OCI-LY3 (cell line): Measurements from ENCODE around the gene SVIP.

Experiments used
- H2AFZ ChIP-seq: fragments of 200-600, 300-600 bp; shearing (Covaris generic); 2 replicates; pipeline ENCODE4 v1.6.0; 2014; ENCODE audit warnings: antibody characterized with exemption, low read depth, low read length
- H3K27ac ChIP-seq: fragments of 200-600, 300-600 bp; sonication (generic); 2 replicates; pipeline ENCODE4 v1.5.1; 2014; ENCODE audit warnings: mild to moderate bottlenecking, low read length, moderate library complexity, mixed read lengths
- H3K27me3 ChIP-seq: fragments of 200-600, 300-600 bp; sonication (generic); 2 replicates; pipeline ENCODE4 v1.6.1; 2014; ENCODE audit warnings: low read depth, low read length, mixed read lengths
- H3K36me3 ChIP-seq: fragments of 200-600, 300-600 bp; sonication (generic); replicated peaks from 2 replicates; pipeline ENCODE3; 2014; ENCODE audit warnings: low read depth, low read length, mixed read lengths
- H3K4me1 ChIP-seq: fragments of 300-600, 200-600 bp; sonication (generic); 2 replicates; pipeline ENCODE4 v1.6.1; 2014; ENCODE audit warnings: low read length, mixed read lengths
- H3K4me2 ChIP-seq: fragments of 200-600, 300-600 bp; sonication (generic); 2 replicates; pipeline ENCODE4 v1.6.1; 2014; ENCODE audit warnings: low read length, mixed read lengths
- H3K4me3 ChIP-seq: fragments of 300-600, 200-600 bp; sonication (generic); 2 replicates; pipeline ENCODE4 v1.5.1; 2014; ENCODE audit warnings: antibody characterized with exemption, mild to moderate bottlenecking, low read length, moderate library complexity
- H3K79me2 ChIP-seq: fragments of 300-600, 200-600 bp; shearing (Covaris generic); 2 replicates; pipeline ENCODE4 v1.6.1; 2014; ENCODE audit warnings: mild to moderate bottlenecking, low read length, mixed read lengths
- H3K9ac ChIP-seq: fragments of 300-600, 200-600 bp; shearing (Covaris generic); 2 replicates; pipeline ENCODE4 v1.6.0; 2014; ENCODE audit warnings: mild to moderate bottlenecking, low read length, moderate library complexity
- H3K9me3 ChIP-seq: fragments of 200-600, 300-600 bp; shearing (Covaris generic); 2 replicates; pipeline ENCODE4 v1.6.1; 2014; ENCODE audit warnings: low read length, mixed read lengths; ENCODE audit not compliant: insufficient read depth
- H4K20me1 ChIP-seq: fragments of 200-600, 300-600 bp; sonication (generic); 2 replicates; pipeline ENCODE4 v1.6.1; 2016; ENCODE audit warnings: low read length, mixed read lengths; ENCODE audit not compliant: insufficient read depth
- CTCF ChIP-seq: fragments of 200-600, 300-600 bp; sonication (generic); IDR thresholded peaks from 2 replicates; pipeline ENCODE4 v1.5.1; 2014; ENCODE audit warnings: antibody characterized with exemption, low read length, low read depth
- EZH2phosphoT487 ChIP-seq: fragments of 200-600 bp; shearing (Covaris generic); IDR thresholded peaks from 2 replicates; pipeline ENCODE4 v1.6.1; 2018; ENCODE audit warnings: antibody characterized with exemption, mixed run types, low read depth

Gene SVIP

GRCh38 chr11:22869325-22869724, 39.7 kb upstream of the SVIP start:
- Histone ChIP-seq H3K36me3 (no peaks in the 10 kb centered on the region), H3K4me1 (no peaks in the 10 kb centered on the region), H3K79me2 (no peaks in the 10 kb centered on the region), H3K27me3 (no peaks in the 10 kb centered on the region), H2AFZ (no peak overlapping the region), H3K27ac (no peak overlapping the region), H4K20me1 (no peaks in the 10 kb centered on the region), H3K9ac (no peak overlapping the region), H3K4me3 (no peak overlapping the region), H3K4me2 (no peak overlapping the region), H3K9me3 (no peaks in the 10 kb centered on the region)
- TF ChIP-seq EZH2phosphoT487, result no peak
- TF ChIP-seq CTCF, result no peak

- no peaks in the 10 kb centered on the region for H3K9me3 ChIP-seq
- no peaks in the 10 kb centered on the region for H3K4me1 ChIP-seq
- no peaks in the 10 kb centered on the region for H3K27me3 ChIP-seq
- H4K20me1 ChIP-seq, result no peaks in the 10 kb centered on the region
- no peak within 1 kb of the TSS for H3K27ac ChIP-seq
- no peak within 1 kb of the TSS for H3K9ac ChIP-seq
- H3K36me3 ChIP-seq, result no peaks in the 10 kb centered on the region
- no peak for TF ChIP-seq EZH2phosphoT487
- TF ChIP-seq CTCF, result no peak
- H3K79me2 ChIP-seq, result no peaks in the 10 kb centered on the region
- no peak within 1 kb of the TSS for H3K4me3 ChIP-seq
- no peak within 1 kb of the TSS for H3K4me2 ChIP-seq
- H2AFZ ChIP-seq, result no peak within 1 kb of the TSS
Observed at GRCh38 chr11:22860241-22860640, 30.6 kb upstream of the SVIP start, which contains the start of gene CCDC179. CCDC179 (minus strand) TSS chr11:22860474; CDS start chr11:22860421, 53 bp downstream.

GRCh38 chr11:22859756-22860155, 30.2 kb upstream of the SVIP start:
- H3K36me3 ChIP-seq, result no peaks in the 10 kb centered on the region
- no peaks in the 10 kb centered on the region for H3K27me3 ChIP-seq
- H3K4me1 ChIP-seq, result no peaks in the 10 kb centered on the region
- H3K9me3 ChIP-seq, result no peaks in the 10 kb centered on the region
- no peak overlapping the region for H3K9ac ChIP-seq
- no peak overlapping the region for H3K27ac ChIP-seq
- no peak overlapping the region for H3K4me2 ChIP-seq
- H3K4me3 ChIP-seq, result no peak overlapping the region
- no peaks in the 10 kb centered on the region for H4K20me1 ChIP-seq
- no peak for TF ChIP-seq EZH2phosphoT487
- no peak for TF ChIP-seq CTCF
- H3K79me2 ChIP-seq, result no peaks in the 10 kb centered on the region
- no peak overlapping the region for H2AFZ ChIP-seq

GRCh38 chr11:22851477-22851876, 21.9 kb upstream of the SVIP start:
- TF ChIP-seq CTCF, result no peak
- no peak for TF ChIP-seq EZH2phosphoT487
- Histone ChIP-seq H3K9me3 (peaks cover 6% of the 10 kb centered on the region; the same call in 1 of the 2 replicates), H3K36me3 (no peaks in the 10 kb centered on the region), H3K4me2 (no peak overlapping the region), H3K4me3 (no peak overlapping the region), H2AFZ (no peak overlapping the region), H3K79me2 (no peaks in the 10 kb centered on the region), H3K27ac (no peak overlapping the region), H3K9ac (no peak overlapping the region), H4K20me1 (no peaks in the 10 kb centered on the region), H3K27me3 (no peaks in the 10 kb centered on the region), H3K4me1 (no peaks in the 10 kb centered on the region)
